Ovary (tissue), 3 donors: Measurements from ENCODE around the gene SGCB.

Source experiments
- CTCF ChIP-seq, 3 donors: fragments of 450-650 bp in 2 of 3; fragments of 200-600 bp in 1 of 3; IDR thresholded peaks; one replicate each; pipeline versions ENCODE4 v1.5.1 to v1.8.0; 2016 to 2022; ENCODE audit warnings: antibody characterized with exemption in 3 of 3, mild to moderate bottlenecking in 1 of 3
- EP300 ChIP-seq: sonication (generic); formaldehyde crosslinking; IDR thresholded peaks from one replicate; pipeline ENCODE4 v1.6.1; 2017; ENCODE audit warnings: antibody characterized with exemption
- POLR2A ChIP-seq: fragments of 450-650 bp; IDR thresholded peaks from one replicate; pipeline ENCODE4 v1.6.1; 2017; ENCODE audit warnings: antibody characterized with exemption, mild to moderate bottlenecking, moderate library complexity
- donor health status: DM: no; HTN: no; CAD: no.

GRCh38 chr4:51998837-51999236 is 39.3 kb downstream of the SGCB start:
- TF ChIP-seq CTCF (IDR thresholded peaks at IDR 0.05) (no peak), POLR2A (no peak), EP300 (no peak)
